Liver (tissue), 9 donors: ENCODE measurements around the gene TMEM213. TPM values are rescaled to one million over a fixed set of nuclear protein-coding genes. Genes with fewer than 3 reads are reported as not detected.

Experiments used
- DNase-seq: peaks from one replicate; pipeline ENCODE4 v3.0.0-alpha.2; 2017; ENCODE audit warnings: low spot score
- H3K27ac ChIP-seq, 2 donors: one replicate each; pipeline ENCODE4 v1.7.0; 2013; ENCODE audit warnings: inconsistent platforms in 2 of 2, low read length in 2 of 2, control low read depth in 1 of 2, low read depth in 1 of 2, mild to moderate bottlenecking in 1 of 2
- H3K27me3 ChIP-seq, 4 donors: one replicate each; pipeline versions ENCODE4 v1.6.1 to v1.7.0; 2013; ENCODE audit warnings: low read length in 3 of 4, inconsistent platforms in 1 of 4, mild to moderate bottlenecking in 1 of 4, moderate library complexity in 1 of 4; ENCODE audit not compliant: control insufficient read depth in 4 of 4, insufficient read depth in 4 of 4
- H3K36me3 ChIP-seq, 4 donors: one replicate each; pipeline versions ENCODE4 v1.6.1 to v1.7.0; 2013; ENCODE audit warnings: low read length in 3 of 4, mild to moderate bottlenecking in 3 of 4, low read depth in 1 of 4, moderate library complexity in 1 of 4; ENCODE audit not compliant: control insufficient read depth in 4 of 4, insufficient read depth in 3 of 4
- H3K4me1 ChIP-seq, 4 donors: one replicate each; pipeline versions ENCODE4 v1.6.1 to v1.7.0; 2013; ENCODE audit warnings: low read length in 3 of 4, mild to moderate bottlenecking in 3 of 4, moderate library complexity in 1 of 4; ENCODE audit not compliant: control insufficient read depth in 4 of 4, insufficient read depth in 4 of 4
- H3K4me3 ChIP-seq, 3 donors: one replicate each; pipeline versions ENCODE4 v1.6.1 to v1.7.0; 2013; ENCODE audit warnings: low read length in 3 of 3, control low read depth in 1 of 3, low read depth in 1 of 3, mild to moderate bottlenecking in 1 of 3
- H3K9ac ChIP-seq, 2 donors: one replicate each; pipeline ENCODE4 v1.7.0; 2013; ENCODE audit warnings: low read length in 2 of 2, mild to moderate bottlenecking in 2 of 2, moderate library complexity in 2 of 2, control low read depth in 1 of 2, low read depth in 1 of 2
- H3K9me3 ChIP-seq, 4 donors: one replicate each; pipeline versions ENCODE4 v1.6.1 to v1.7.0; 2013; ENCODE audit warnings: low read length in 3 of 4; ENCODE audit not compliant: control insufficient read depth in 4 of 4
- EGR1 ChIP-seq, 2 donors: IDR thresholded peaks; 2 replicates each; pipeline ENCODE4 v1.6.1; 2016 to 2018; ENCODE audit warnings: antibody characterized with exemption in 2 of 2, low read depth in 2 of 2
- FOXA1 ChIP-seq: IDR thresholded peaks from 2 replicates; pipeline ENCODE4 v1.6.1; 2016; ENCODE audit warnings: antibody characterized with exemption
- FOXA2 ChIP-seq: IDR thresholded peaks from 2 replicates; pipeline ENCODE4 v1.6.1; 2016; ENCODE audit warnings: antibody characterized with exemption
- GABPA ChIP-seq, 2 donors: IDR thresholded peaks in 1 of 2; conservative IDR thresholded peaks in 1 of 2; 2 replicates each; pipeline ENCODE4 v1.6.1; 2016; ENCODE audit warnings: antibody characterized with exemption in 2 of 2, mild to moderate bottlenecking in 1 of 2, moderate library complexity in 1 of 2
- HNF4A ChIP-seq, 2 donors: conservative IDR thresholded peaks; 2 replicates each; pipeline ENCODE4 v1.6.1; 2016; ENCODE audit warnings: antibody characterized with exemption in 2 of 2, mild to moderate bottlenecking in 2 of 2
- HNF4G ChIP-seq: IDR thresholded peaks from 2 replicates; pipeline ENCODE4 v1.6.1; 2016; ENCODE audit warnings: antibody characterized with exemption
- JUND ChIP-seq, 2 donors: IDR thresholded peaks; 2 replicates each; pipeline ENCODE4 v1.6.1; 2016; ENCODE audit warnings: antibody characterized with exemption in 2 of 2
- MAX ChIP-seq: IDR thresholded peaks from 2 replicates; pipeline ENCODE4 v1.6.1; 2016; ENCODE audit warnings: antibody characterized with exemption
- NR2F2 ChIP-seq: IDR thresholded peaks from 2 replicates; pipeline ENCODE4 v1.6.1; 2016; ENCODE audit warnings: antibody characterized with exemption
- RXRA ChIP-seq, 2 donors: IDR thresholded peaks; 2 replicates each; pipeline ENCODE4 v1.6.1; 2017 to 2018; ENCODE audit warnings: antibody characterized with exemption in 2 of 2, mild to moderate bottlenecking in 1 of 2
- SP1 ChIP-seq: IDR thresholded peaks from 2 replicates; pipeline ENCODE4 v1.6.1; 2018; ENCODE audit warnings: antibody characterized with exemption, mild to moderate bottlenecking
- TAF1 ChIP-seq: conservative IDR thresholded peaks from 2 replicates; pipeline ENCODE4 v1.6.1; 2016; ENCODE audit warnings: antibody characterized with exemption, mild to moderate bottlenecking
- ZBTB33 ChIP-seq: IDR thresholded peaks from 2 replicates; pipeline ENCODE4 v1.6.1; 2016; ENCODE audit warnings: antibody characterized with exemption
- WGBS: extraction: QIAGEN DNeasy Blood & Tissue Kit; methylation state at CpG from one replicate; pipeline ENCODE4 v1.1.7; 2013; 5-methylcytosine and 5-hydroxymethylcytosine counted together
- polyA plus RNA-seq, 2 donors: library from polyadenylated mRNA; stranded (reverse) in 1 of 2; unstranded in 1 of 2; fragments of 200-250 nt in 1 of 2; fragments of >200 nt in 1 of 2; fragmentation: Nextera tagmentation in 1 of 2; extraction: Ambion mirVana in 1 of 2; gene quantifications; one replicate each; pipeline versions ENCODE4 v1.2.1 to v1.2.3, GENCODE V29; 2013 to 2015
- total RNA-seq, 2 donors: library from RNA; depleted of rRNA; stranded (reverse); fragments of >200 nt; gene quantifications; one replicate each; pipeline ENCODE4 v1.2.3, GENCODE V29; 2014
- TF ChIP-seq, protein P1 (sequence below): IDR thresholded peaks from 2 replicates; pipeline ENCODE4 v1.6.1; 2016; ENCODE audit warnings: antibody characterized with exemption
- TF ChIP-seq, protein P2 (sequence below): IDR thresholded peaks from 2 replicates; pipeline ENCODE4 v1.6.1; 2016; ENCODE audit warnings: antibody characterized with exemption, mild to moderate bottlenecking
- donor health status: healthy.
- donor health status: healthy.
- donor health status: healthy.
- donor health status: healthy.
- donor health status: healthy.

TMEM213 gene
- total and polyA plus RNA-seq, 4 donors = not detected

DNA sequence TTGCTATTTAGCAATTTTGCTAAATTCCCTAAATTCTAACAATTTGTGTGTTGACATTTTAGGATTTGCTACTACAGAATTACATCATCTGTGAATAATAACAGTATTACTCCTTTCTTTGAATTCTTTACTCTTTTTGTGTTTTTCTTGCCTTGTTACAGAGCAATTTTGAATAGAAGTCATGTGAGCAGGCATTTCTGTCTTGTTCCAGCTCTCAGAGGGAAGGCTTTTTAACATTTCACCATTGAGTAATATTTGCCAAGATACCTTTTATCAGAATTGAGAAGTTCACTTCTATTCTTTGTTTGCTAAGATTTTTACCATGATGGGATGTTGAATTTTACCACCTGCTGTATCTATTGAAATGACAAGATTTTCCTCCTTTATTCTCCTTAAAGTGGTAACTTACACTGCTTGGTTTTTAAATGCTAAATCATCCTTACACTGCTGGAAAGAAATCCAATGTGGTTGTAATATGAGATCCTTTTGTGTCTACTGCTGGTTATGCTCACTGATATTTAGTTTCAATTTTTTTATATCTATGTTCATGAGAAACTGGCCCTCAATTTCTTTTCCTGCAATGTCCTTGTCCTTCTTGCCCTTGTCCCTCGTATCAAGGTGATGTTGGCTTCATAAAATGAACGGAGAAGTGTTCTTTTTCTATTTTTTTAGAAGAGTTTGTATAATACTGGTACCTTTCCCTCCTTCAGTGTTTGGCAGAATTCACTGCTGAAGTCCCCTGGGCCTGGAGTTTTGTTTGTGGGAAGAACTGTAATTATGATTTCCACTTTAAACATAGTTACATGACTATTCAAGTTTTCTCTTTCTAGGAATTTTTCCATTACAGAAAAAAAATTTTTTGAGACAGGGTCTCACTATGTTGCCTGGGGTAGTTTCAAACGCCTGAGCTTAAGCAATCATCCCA lies 50.5 kb downstream of the TMEM213 start:
- TF ChIP-seq JUND (IDR thresholded peaks at IDR 0.05) = no peak
- TF ChIP-seq, protein P1, sequence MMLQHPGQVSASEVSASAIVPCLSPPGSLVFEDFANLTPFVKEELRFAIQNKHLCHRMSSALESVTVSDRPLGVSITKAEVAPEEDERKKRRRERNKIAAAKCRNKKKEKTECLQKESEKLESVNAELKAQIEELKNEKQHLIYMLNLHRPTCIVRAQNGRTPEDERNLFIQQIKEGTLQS = no peak
- TF ChIP-seq TAF1 = no peak
- no peak for TF ChIP-seq HNF4A (conservative IDR thresholded peaks at IDR 0.05)
- TF ChIP-seq SP1 = no peak
- TF ChIP-seq ZBTB33 = no peak
- TF ChIP-seq, protein P2, sequence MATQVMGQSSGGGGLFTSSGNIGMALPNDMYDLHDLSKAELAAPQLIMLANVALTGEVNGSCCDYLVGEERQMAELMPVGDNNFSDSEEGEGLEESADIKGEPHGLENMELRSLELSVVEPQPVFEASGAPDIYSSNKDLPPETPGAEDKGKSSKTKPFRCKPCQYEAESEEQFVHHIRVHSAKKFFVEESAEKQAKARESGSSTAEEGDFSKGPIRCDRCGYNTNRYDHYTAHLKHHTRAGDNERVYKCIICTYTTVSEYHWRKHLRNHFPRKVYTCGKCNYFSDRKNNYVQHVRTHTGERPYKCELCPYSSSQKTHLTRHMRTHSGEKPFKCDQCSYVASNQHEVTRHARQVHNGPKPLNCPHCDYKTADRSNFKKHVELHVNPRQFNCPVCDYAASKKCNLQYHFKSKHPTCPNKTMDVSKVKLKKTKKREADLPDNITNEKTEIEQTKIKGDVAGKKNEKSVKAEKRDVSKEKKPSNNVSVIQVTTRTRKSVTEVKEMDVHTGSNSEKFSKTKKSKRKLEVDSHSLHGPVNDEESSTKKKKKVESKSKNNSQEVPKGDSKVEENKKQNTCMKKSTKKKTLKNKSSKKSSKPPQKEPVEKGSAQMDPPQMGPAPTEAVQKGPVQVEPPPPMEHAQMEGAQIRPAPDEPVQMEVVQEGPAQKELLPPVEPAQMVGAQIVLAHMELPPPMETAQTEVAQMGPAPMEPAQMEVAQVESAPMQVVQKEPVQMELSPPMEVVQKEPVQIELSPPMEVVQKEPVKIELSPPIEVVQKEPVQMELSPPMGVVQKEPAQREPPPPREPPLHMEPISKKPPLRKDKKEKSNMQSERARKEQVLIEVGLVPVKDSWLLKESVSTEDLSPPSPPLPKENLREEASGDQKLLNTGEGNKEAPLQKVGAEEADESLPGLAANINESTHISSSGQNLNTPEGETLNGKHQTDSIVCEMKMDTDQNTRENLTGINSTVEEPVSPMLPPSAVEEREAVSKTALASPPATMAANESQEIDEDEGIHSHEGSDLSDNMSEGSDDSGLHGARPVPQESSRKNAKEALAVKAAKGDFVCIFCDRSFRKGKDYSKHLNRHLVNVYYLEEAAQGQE = no peak
- no peak for TF ChIP-seq GABPA (IDR thresholded peaks at IDR 0.05 in 1 of 2, conservative IDR thresholded peaks at IDR 0.05 in 1 of 2)
- no peak for TF ChIP-seq MAX
- no peak for TF ChIP-seq HNF4G
- Histone ChIP-seq H3K27ac (no peak overlapping the region), H3K4me1 (no peaks in the 10 kb centered on the region), H3K9ac (no peak overlapping the region), H3K27me3 (no peaks in the 10 kb centered on the region), H3K4me3 (no peak overlapping the region), H3K9me3 (no peaks in the 10 kb centered on the region), H3K36me3 (no peaks in the 10 kb centered on the region)
- WGBS = 89% methylated on average over 3 of the region's 3 CpGs
- no peak for DNase-seq

DNA sequence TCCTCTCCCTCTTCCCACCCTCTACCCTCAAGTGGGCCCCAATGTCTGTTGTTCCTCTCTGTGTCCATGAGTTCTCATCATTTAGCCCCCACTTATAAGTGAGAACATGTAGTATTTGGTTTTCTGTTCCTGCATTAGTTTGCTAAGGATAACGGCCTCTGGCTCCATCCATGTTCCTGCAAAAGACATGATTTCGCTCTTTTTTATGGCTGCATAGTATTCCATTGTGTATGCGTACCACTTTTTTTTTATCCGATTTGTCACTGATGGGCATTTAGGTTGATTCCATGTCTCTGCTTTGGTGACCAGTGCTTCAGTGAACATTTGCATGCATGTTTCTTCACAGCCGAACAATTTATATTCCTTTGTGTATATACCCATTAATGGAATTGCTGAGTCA lies 51.9 kb downstream of the TMEM213 start:
- Histone ChIP-seq H3K9ac (no peak overlapping the region), H3K4me1 (no peaks in the 10 kb centered on the region), H3K4me3 (no peak overlapping the region), H3K9me3 (no peaks in the 10 kb centered on the region), H3K36me3 (no peaks in the 10 kb centered on the region), H3K27me3 (no peaks in the 10 kb centered on the region), H3K27ac (no peak overlapping the region)
- 98% methylated on average over 5 of the region's 5 CpGs for WGBS
- DNase-seq = no peak
- TF ChIP-seq, protein P1 = no peak
- no peak for TF ChIP-seq RXRA (IDR thresholded peaks at IDR 0.05)
- TF ChIP-seq FOXA2 = no peak
- no peak for TF ChIP-seq ZBTB33
- no peak for TF ChIP-seq JUND (IDR thresholded peaks at IDR 0.05)
- TF ChIP-seq SP1 = no peak
- TF ChIP-seq HNF4A (conservative IDR thresholded peaks at IDR 0.05) = no peak
- TF ChIP-seq TAF1 = no peak
- TF ChIP-seq EGR1 (IDR thresholded peaks at IDR 0.05; ENCODE audit: low read depth in 2 of 2) = no peak
- no peak for TF ChIP-seq GABPA (IDR thresholded peaks at IDR 0.05 in 1 of 2, conservative IDR thresholded peaks at IDR 0.05 in 1 of 2)
- TF ChIP-seq FOXA1 = no peak
- TF ChIP-seq NR2F2 = no peak
- TF ChIP-seq, protein P2 = no peak
